ENCODE results near the gene PTPN5.

DNA sequence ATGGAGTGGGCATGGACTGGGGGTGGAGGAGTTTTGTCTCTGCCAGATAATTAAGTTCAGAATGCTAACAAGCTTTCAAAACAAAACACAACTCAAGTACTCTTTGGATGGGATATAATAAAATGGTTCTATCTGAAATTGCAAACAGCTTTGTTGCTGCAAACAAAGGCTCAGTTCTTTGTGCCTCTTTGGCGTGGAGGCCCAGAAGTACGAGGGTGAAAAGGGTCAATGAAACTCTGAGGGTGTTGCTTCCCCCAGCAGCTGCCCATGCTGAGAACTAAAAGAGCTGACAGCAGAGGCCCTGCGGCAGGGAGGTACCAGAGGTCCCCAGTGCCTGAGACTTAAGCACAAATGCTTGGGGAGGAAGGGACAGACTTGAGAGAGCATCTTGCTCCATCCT lies 39.1 kb downstream of the PTPN5 start:
- TF ChIP-seq, protein P1, sequence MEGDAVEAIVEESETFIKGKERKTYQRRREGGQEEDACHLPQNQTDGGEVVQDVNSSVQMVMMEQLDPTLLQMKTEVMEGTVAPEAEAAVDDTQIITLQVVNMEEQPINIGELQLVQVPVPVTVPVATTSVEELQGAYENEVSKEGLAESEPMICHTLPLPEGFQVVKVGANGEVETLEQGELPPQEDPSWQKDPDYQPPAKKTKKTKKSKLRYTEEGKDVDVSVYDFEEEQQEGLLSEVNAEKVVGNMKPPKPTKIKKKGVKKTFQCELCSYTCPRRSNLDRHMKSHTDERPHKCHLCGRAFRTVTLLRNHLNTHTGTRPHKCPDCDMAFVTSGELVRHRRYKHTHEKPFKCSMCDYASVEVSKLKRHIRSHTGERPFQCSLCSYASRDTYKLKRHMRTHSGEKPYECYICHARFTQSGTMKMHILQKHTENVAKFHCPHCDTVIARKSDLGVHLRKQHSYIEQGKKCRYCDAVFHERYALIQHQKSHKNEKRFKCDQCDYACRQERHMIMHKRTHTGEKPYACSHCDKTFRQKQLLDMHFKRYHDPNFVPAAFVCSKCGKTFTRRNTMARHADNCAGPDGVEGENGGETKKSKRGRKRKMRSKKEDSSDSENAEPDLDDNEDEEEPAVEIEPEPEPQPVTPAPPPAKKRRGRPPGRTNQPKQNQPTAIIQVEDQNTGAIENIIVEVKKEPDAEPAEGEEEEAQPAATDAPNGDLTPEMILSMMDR (IDR thresholded peaks at IDR 0.05): no peak
- TF ChIP-seq POLR2A (IDR thresholded peaks at IDR 0.05): no peak
